IPS-NIHi11 (cell line): ENCODE results near the gene PRRC1.

ENCODE experiments used
- DNase-seq: peaks from one replicate; pipeline ENCODE4 v3.0.0; 2012; ENCODE audit warnings: mixed read lengths, low spot score

PRRC1 gene

DNA sequence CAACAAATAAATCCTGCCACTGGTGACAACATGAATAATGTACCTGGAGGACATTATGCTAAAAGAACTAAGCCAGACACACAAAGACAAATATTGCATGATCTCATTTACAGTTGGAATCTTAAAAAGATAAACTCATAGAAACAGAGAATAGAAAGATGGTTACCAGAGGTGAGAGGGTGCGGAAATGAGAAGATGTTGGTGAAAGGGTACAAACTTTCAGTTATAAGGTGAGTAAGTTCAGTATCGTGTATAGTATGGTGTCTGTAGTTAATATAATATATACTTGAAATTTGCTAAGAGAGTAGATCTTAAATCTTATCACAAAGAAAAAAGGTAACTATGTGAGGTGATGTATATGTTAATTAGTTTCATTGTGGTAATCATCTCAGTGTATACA, 63.3 kb downstream of the PRRC1 start:
- DNase-seq, result no peak

DNA sequence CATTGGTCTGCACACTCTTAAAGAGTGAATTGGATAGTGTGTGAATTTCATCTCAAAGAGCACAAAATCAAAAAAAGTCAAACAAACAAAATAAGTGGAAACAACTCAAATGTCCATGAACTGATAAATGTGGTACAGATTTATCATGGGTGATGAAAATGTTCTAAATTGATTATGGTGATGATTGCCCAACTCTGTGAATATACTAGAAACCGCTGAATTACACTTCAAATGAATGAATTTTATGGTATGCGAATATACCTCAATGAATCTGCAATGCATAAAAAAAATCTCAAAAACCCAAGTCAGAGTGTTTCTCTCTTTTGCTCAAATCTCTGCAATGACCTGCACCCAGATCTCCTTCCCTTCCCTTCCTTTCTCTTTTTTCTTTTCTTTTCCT, 64.0 kb downstream of the PRRC1 start:
- no peak for DNase-seq

DNA sequence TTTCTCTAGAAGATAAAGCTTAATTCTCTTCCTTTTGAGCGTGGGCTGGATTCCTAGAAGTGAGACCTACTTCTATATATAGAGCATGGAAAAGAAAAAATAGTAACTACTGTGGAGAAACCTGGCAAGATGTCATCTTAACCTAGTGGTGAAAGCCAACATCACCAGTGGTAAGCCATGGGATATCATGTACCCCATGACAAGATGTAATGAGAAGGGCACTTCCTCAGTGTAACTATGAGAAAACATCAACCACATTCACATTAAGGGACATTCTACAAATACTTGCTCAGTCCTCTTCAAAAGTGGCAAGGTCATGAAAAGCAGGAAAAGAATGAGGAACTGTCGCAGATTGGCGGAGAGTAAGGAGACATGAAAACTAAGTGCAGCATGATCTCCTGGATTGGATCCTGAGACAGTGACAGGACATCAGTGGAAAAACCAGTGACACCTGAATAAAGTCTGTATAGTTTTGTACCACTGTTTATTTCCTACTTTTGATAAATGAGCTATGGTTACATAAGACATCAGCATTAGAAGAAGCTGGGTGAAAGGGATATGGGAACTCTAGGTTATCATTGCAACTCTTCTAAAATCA, 65.4 kb downstream of the PRRC1 start:
- DNase-seq, result no peak

DNA sequence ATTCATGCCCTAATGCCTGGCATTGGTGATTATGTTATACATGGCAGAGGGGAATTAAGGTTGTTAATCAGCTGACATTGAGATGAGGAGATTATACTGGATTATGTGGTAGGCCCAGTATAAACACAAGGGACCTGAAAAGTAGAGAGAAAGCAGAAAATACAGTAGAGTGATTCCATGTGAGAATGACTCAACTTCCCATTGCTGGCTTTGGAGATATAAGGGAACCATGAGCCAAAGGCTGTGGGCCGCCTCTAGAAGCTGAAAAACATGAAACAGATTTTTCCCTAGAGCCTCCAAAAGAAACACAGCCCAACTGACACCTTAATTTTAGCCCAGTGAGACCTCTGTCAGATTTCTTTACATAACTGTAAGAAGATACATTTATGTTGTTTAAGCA, 66.4 kb downstream of the PRRC1 start:
- DNase-seq, result no peak

DNA sequence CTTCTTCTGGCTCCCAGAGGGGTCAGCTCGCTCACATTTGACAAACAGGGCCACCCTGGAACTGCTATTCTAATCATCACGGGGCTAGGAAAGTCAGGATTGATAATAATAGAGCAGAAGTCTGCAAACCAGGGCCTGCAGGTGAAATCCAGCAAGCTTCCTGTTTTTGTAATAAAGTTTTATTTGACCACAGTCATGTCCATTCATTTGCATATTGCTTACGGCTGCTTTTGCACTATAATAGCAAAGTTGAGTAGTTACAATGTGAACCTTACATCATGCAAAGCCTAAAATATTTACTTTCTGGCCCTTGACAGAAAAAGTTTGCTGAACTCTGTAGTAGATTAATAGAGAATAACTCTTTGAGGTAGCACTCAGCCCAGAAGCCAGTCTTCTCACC, 68.2 kb downstream of the PRRC1 start:
- DNase-seq, result no peak

DNA sequence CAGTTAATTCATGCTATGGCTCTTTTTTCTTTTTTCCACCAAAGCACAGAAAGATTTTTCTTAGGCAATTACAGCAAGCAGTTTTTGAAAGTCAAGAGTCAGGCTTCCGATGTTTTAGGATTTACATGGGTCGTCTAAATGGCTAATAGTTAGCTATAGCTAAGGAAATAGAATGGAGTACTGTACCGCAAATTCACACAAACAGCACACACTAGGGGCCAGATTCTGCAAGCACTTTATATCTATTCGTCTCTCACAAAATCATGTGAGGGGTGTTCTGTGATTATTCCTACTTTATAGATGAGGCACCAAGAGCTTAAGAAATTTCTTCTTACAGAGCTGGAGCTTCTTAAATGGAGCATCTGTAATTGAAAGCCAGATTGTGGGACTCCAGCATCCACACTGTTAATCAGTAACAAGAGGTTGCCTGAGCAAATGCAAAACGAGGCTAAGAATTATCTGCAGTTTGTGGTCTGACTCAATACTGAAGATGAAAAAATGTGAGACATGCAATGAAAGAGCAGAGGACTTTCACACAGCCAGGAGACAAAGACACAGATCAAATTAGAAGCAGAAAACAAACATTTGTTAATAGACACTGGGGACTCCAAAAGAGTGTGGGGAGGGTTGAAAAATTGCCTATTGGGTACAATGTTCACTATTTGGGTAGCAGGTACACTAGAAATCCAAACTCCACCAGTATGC, 68.8 kb downstream of the PRRC1 start:
- no peak for DNase-seq

DNA sequence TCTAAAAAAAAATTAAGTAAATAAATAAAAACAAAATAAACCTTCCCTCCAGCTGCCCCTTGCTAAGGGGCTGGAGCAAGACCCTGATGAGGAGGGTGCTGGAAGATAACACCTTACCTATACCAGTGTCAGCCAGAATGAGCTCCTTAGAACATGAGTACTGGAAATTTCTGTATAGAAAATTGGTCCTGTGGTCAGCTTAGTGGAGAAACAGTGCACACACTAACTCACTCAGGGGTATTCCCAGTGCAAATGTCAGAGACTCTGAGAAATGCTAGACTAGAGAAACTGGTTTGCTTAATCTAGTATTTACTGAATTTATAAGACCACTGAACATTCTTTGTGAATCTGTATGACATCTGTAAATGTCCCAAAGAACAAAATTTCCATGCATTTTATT, 69.4 kb downstream of the PRRC1 start:
- no peak for DNase-seq

DNA sequence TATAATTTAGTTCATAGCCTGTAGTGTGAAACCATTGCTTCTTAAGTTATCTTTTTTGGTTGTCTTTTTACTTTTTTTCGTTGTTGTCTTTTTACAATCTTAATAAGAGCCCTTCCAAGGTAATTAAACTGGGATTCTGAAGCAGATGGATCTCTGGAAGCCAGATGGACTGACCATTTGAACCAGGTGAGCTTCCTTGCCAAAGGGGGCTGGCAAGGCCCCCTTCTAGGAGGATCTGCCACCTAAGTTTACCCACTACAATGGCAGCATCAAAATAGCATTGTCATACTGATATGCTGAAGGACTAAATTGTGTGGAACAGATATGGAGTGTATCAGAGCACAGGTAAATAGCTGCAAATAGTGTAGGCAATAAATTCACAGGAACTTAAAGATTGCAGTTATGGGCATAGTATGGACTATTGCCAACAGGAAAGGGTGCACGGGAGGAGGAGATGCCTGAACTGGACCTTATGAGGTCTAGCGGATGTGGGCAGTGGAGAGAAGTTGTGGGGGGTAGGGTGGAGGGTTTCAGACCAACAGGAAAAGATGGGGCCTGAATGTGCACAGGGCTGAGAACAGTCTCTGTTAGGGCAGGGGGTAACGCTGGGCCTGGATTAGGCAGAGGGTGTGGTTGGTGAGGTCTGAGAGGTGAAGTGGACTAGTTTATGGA, 69.9 kb downstream of the PRRC1 start:
- DNase-seq, result no peak

DNA sequence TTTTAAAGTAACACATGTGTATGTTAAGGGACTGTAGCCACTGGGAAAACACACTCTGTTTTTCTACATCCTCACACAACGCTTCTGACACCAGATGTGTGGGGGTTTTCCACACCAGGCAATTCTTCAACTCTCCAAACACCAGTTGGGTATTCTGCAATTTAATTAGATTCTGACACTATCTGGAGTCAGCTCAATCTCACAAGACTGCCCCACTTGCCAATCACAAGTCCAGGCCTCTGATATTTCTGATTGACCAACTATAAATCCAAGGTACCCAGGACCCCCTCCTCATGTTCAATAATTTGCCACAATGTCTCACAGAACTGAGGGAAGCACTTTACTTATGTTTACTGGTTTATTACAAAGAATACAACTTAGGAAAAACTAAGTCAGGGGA, 70.9 kb downstream of the PRRC1 start:
- no peak for DNase-seq

DNA sequence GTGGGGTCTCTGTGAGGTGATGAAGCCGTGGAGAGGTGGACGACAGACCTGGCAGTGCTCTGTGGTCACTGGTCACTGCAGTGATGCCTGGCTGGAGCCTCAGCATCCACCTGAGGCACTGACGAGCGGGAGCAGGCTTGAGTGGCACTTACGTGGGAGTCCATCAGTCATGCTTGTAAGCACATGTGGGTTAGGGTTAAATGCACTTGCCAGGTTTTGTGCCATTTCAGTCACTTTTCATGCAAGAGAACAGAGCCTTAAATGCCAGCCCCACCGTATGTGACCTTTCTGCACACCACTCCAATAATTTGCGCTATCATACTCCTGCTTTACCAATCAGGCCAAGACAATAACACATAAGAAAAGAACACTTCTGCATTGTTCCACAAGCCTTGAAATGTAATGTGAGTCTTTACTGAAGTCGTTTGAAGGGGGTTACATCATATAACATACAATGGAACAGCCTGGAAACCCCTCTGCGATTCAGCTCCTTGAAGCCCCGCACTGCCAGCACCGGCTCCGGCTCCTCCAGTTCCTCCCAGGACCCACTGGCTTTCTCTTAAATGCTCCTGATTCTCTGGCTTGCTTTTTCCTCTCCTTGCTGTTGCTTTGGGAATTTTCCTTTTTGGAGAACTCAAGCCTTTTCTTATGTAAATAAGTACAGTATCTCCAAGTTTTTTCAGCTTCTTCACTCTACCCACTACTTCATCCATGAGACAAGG, 72.0 kb downstream of the PRRC1 start:
- DNase-seq, result no peak

DNA sequence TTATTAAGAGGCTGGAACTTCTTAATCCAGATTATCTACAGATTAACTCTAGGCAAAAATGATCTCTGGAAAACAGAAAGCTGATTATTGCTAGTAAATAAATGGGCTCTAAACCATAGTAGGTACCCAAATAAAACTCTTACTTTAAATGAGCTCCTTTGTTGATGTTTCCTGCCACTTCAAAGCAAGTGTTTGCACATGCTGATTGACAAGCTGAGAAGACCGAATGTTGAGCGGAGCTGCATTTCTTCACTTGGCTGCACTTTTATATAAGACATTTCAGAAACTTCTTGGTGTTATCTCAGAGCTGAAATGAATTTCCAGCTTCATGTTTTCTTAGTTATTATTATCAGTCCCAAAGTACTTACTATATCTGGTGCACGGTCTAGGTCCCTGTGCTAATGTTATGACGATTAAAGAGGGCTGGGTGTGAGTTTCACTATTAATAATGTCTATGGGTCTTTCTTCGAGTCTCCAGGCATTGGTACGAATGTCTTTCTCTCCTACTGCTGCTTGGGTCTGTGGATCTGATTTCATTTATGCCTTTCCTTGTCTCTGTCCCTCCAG, 72.8 kb downstream of the PRRC1 start:
- DNase-seq, result no peak

DNA sequence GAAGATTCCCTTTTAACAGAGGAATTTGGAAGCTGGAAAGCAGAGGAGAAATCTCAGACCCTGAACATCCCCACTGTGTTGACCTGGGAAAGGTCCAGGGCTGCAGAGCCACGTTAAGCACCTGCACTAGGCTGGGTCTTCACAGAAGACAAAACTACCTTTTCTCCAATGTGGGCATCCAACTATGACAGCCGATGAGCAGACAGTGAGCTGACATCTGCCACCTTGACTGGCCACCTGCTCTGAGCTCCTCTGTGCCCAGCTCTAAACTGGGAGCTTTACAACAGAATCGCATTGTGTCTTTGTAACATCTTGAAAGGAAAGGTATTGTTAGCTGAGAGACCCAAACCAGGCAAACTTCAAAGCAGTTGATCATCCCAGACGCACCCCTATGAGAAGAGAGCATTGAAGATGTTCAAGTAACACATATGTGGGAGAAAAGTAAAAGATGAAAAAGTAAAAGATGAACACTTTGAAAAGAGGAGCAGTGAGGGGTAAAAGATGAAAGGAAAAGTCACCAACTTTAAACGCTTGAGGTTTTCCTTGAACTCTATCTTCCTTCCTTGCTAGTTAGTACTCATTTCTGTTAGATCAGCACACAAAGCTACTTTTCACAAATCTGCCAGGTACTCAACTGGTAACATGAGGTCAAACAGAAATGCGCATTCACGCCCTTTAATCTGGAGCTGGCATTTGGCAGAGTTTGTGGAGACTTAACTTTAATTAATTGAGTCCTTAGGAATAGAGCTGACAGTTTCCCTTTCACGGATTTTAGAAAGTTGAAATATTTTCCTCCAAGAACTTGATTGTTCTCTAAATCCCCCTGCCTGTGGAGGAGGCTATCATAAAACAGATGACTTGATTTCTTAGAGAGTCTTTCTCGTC, 78.3 kb downstream of the PRRC1 start:
- DNase-seq, result no peak

DNA sequence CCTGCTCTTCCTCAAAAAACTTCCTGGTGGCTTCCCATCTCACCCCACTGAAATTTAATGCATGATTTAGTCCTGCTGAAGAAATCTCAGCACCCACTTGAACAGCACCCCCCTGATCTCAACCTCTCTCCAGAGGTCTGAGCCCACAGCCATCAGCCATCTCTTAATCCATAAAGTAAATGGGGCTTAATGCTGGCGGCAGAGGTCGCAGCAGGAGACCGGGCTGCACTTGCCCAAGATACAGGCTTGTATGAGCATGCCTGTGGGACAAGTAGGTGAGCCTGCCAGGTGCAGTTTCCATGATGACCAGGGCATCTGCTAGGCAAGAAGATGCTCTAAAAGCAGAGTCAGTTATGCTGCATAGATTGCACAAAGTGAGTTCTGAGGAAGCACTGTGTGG, 79.1 kb downstream of the PRRC1 start:
- DNase-seq, result no peak

DNA sequence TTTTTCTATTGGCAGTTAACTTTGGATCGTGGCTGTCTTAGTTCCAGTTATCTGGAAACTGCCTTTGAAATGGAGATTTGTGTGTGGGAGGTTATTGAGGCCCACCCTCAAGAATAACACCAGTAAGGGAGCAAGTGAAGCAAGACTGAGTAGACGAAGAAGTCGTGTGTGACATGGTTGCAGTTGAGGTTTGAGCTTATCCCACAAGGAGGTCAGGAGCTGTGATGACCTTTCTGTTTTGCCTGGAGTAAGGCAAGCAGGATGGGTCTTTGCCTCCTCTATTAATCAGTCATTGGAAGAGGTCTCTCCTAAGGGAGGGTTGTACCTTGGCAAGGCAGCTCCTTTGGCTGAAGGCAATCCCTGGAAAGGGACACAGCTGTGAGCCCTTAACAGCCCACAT, 81.9 kb downstream of the PRRC1 start:
- no peak for DNase-seq

DNA sequence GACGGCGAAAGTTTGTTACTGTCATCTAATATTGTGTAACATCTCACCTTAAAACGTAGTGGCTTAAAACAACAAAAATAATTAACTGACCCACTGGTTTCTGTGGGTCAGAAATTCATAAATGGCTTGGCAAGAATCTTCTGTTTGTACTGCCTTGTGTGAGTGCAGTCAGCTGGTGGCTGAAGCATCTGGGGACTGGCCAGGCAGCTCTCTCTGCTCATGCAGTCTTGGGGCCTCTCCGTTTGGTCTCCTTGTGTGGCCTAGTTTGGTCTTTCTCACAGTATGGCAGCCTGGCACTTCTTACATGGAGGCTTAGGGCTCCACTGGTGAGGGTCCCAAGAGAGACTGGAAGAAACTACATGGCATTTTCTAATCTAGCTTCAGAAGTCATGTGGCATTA, 82.4 kb downstream of the PRRC1 start:
- DNase-seq, result no peak

DNA sequence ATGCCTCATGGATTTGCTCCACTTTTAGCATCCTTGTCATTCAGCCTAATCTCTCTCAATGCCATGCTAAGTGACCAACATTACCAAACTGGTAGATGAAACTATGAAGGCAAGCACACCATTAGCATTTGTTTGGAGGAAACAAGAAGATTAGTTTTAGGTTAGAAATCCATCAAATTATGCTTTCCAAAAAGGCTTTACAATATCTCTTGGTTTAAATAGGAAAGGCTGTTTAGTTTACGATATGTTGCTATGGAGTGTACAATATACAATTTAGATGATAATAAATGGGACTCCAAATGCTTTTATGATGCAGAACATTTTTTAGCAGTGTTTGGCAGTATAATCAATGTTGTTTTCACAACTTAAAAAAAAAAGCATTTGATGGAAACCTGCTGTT, 83.7 kb downstream of the PRRC1 start:
- no peak for DNase-seq

DNA sequence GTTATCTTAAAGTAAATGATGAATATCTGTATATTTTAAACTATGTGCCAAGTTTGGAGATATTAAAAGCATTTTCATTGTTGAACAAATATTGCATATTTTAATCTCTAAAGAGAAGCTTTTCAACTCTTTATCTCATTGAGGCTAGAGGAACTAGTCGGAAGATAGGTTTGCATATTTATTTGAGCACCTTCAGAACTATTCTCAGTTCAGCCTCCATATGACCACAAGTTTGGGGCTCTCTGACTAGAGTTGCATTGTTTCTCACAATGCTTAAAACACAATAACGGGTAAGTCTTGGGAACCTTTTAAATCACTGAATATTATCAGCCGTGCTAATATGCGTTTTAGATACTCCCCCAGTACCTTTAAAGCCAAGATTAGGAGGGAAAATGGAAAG, 84.2 kb downstream of the PRRC1 start:
- no peak for DNase-seq

DNA sequence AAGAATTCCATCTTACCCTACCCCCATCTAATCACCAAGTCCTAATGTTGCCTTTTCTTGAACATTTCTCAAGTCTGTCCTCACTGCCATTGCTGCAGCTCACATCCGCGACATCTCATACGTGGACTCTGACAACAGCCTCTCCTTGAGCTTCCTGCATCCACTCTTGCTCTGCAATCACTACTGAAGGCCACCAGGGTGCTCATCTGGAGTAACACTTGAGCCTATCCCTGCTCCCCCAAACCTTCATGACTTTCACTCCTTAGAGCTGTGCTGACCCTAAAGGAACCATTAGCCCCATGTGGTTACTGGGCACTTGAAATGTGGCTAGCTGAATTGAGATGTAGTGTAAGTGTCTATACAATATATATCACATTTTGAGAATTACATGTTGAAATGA, 85.0 kb downstream of the PRRC1 start:
- no peak for DNase-seq

DNA sequence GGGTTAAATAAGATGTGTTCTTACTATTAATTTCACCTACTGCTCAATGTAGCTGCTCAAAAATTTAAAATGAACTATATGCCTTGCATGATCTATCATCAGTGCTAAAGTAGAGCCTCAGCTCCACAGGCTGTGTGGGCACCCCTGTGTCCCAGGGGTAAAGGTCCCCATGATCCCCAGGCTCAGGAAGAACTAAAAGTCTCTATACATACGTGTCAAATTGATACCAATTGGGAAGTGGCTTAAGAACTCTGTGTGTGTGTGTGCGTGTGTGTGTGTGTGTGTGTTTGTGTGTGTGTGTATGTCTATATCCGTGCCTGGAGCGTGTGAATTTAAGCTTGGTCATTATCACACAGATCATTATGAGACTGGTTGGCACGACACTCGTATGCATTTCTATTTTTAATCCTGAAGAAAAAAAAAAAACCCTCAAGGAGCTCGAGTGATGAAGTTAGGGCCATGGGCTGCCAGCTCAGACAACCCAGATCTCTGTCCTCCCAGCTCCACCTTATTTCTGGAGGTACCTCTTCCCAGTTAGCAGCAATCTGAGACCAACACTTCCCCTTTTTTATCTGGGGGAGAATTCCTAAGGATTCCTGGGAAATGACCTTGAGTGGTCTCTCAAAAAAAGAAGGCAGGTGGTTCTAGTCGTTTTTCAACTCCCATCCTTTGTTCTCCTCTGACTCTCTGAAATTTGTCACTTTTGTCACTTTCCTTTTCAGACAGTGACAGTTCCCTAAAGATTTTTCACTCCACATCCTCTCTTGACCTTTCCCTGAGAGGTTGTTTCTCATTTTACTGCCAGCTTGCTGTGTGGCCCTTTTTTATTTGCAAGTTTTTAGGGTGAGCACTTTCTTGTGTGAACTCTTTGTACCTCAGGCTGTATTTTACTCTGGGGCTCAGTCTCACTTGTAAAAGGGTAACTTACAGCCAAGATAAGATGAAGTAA, 85.7 kb downstream of the PRRC1 start:
- DNase-seq, result no peak
